ENCODE results near the gene EP400.

EP400 gene, protein sequence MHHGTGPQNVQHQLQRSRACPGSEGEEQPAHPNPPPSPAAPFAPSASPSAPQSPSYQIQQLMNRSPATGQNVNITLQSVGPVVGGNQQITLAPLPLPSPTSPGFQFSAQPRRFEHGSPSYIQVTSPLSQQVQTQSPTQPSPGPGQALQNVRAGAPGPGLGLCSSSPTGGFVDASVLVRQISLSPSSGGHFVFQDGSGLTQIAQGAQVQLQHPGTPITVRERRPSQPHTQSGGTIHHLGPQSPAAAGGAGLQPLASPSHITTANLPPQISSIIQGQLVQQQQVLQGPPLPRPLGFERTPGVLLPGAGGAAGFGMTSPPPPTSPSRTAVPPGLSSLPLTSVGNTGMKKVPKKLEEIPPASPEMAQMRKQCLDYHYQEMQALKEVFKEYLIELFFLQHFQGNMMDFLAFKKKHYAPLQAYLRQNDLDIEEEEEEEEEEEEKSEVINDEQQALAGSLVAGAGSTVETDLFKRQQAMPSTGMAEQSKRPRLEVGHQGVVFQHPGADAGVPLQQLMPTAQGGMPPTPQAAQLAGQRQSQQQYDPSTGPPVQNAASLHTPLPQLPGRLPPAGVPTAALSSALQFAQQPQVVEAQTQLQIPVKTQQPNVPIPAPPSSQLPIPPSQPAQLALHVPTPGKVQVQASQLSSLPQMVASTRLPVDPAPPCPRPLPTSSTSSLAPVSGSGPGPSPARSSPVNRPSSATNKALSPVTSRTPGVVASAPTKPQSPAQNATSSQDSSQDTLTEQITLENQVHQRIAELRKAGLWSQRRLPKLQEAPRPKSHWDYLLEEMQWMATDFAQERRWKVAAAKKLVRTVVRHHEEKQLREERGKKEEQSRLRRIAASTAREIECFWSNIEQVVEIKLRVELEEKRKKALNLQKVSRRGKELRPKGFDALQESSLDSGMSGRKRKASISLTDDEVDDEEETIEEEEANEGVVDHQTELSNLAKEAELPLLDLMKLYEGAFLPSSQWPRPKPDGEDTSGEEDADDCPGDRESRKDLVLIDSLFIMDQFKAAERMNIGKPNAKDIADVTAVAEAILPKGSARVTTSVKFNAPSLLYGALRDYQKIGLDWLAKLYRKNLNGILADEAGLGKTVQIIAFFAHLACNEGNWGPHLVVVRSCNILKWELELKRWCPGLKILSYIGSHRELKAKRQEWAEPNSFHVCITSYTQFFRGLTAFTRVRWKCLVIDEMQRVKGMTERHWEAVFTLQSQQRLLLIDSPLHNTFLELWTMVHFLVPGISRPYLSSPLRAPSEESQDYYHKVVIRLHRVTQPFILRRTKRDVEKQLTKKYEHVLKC (N-terminal part only)

GRCh38 chr12:131949431-131950181 lies at the start of gene EP400:
EP400 (plus strand) TSS chr12:131949942; CDS start chr12:131960620, 10,678 bp downstream.
- peak; percentile 89 to 97 (median 90) for DNase-seq (ENCODE audit: low read depth in 3 of 3)

DNA sequence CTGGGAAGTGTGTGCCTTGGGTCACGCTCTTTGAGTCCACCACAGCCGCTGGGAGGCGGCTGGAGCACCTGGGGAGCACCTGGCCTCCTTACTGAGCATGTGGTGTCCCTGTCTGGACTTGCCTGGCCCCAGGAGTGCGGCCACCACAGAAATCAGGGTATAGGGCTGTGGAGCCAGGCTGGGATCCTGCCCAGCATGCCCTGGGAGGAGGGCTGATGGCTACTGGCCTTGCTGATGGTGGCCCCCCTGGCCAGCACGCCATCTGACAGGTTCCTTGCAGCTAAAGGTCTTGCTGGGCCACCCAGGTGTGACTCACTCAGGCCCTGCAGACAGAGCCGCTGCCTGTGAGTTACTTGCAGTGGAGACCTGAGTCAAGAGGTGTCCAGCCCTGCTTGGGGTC lies 49.3 kb upstream of the EP400 start:
- DNase-seq (ENCODE audit: low read depth in 3 of 3) = no peak

- DNase-seq (ENCODE audit: low read depth in 3 of 3) = no peak
Measured at GRCh38 chr12:131901431-131902331, 48.1 kb upstream of the EP400 start.

- no peak for DNase-seq (ENCODE audit: low read depth in 3 of 3)
Measured at GRCh38 chr12:131902332-131903241, 47.2 kb upstream of the EP400 start.

DNA sequence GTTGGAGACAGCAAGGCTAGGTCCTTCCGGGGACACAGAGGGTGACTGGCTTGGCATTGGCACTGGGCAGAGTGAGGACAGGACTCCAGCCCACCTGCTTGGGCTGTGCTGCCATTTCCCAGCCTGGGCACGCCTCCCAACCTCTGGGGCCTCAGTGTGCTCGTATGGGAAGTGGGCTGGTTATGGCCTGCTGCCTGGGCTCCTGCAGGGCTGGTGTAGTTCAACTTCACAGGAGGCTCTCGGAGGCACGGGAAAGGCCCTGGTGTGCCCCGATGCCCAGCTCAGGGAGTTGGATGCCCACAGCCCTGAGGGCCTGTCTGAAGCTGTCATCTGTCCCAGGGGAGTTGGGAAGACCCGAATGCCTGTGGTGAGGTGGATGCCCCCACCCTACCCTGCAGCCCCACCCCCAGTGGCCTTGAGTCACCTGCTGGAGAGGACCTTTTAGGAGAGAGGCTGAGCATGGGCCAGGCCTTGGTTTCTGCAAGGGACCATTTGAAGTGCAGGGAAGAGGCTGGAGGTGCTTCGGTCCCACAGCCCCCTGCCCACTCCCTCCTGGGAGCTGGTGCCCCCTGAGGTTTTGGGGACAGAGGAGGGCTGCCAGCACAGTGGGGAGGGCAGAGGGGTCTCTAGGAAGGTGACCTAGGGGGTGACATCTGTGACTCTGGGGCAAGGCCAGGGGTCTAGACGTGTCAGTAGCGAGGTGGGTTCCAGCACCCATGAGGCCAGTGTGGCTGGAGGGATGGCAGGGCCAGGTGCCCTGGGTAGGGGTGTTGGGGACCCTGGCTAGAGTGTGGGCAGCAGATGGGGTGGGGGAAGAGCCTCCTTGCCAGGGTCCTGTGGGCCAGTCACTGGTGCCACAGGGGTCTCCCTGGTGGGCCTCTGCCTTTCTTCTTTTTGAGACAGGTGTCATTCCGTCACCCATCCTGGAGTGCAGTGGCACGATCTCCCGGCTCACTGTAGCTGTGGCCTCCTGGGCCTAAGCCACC lies 46.2 kb upstream of the EP400 start:
- DNase-seq (ENCODE audit: low read depth in 3 of 3) = no peak

DNA sequence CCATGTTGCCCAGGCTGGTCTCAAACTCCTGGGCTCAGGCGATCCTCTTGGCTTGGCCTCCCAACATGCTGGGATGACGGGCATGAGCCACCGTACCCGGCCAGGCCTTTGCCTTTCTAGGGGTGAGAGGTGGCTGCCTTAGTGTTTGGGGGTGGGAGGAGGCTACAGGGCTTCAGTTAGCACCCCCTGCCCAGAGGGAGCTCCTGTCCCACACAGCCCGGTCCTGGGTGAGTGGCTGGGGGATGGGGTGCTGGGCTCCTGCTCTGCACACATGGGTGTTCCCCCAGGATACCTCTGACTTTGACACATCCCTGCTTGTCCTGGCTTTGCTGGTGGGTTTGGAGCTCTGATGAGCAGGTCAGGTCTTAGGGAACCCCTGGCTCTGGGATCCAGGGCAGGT lies 45.4 kb upstream of the EP400 start:
- no peak for DNase-seq (ENCODE audit: low read depth in 3 of 3)

DNA sequence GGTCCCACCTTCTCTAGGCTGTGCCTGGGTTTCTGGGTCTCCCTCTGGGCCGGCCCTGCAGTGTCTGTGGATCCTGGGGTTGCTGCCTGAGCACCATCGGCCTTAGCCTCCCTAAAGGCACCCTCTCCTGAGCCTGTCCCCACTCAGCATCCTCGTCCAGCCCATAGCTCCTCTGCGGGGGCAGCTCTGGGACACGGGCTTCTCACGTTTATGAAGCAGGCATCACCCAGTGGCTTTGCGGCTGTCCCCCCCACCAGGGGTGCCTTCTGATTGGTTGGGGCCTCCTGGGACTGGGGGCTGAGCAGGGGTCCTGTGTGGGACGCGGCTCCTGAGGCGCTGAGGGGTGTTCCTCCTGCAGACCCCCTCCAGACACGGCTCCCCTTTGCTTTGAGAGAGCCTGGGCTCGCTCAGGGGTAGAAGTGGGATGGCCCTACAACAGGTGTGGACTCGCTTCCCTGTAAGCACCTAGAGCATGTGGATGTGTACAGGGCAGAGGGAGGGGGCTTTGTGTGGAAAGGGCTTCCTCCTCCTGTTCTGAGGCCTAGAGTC lies 44.6 kb upstream of the EP400 start:
- DNase-seq (ENCODE audit: low read depth in 3 of 3) = no peak

DNA sequence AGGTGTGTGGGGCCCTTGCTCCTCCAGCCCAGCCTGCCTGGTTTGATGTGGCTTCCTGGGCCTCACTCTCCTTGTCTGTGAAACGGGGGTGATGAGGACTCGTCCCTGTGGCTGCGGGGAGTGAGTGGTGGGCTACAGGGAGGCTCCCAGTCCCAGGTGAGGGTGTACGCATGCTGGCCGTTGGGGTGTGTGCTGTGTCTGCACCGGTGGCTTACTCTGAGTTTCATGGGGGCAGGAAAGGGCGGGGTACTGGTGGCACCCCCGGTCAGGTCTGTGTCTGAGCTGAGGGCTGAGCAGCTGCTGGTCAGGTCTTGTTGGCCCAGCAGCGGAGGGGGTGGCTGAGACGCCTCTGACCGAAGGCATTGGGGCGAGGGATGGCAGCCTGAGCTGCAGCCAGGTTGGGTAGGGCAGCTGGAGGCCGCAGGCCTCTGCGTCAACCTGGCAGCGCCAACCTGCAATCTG lies 44.1 kb upstream of the EP400 start:
- no peak for DNase-seq (ENCODE audit: low read depth in 3 of 3)

- DNase-seq (ENCODE audit: low read depth in 3 of 3) = no peak
Measured at GRCh38 chr12:131907379-131908091, 42.2 kb upstream of the EP400 start.

GRCh38 chr12:131908092-131909080 lies 41.4 kb upstream of the EP400 start:
- no peak for DNase-seq (ENCODE audit: low read depth in 3 of 3)

DNA sequence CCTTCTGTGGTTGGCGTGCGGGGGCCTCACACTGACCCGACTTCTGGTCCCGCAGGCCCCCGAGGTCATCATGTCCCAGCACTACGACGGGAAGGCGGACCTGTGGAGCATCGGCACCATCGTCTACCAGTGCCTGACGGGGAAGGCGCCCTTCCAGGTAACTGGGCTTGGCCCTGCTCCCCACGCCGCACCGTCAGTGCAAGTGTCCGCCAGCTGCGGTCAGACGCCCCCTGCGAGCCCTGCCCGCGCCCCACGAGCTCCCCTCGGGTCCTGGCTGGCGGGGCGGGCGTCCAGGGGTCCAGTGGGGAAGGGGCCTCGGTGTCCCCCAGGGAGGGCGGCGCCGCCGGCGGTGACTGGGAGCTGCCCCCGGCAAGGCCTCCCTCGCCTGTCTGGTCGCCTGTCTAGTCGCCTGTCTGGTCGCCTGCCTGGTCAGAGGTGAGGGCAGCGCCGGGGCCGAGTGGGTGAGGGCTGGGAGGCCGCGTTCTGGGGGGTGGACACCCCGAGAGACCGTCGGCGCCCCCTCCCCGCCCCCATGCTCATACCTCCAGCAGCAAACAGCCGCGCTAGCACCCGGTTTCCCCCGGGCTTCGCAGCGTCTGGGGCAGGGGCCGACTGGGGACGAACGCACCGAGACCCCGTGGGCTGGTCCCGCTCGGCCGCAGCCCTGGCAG lies 40.5 kb upstream of the EP400 start:
- DNase-seq (ENCODE audit: low read depth in 3 of 3) = no peak

- DNase-seq (ENCODE audit: low read depth in 3 of 3) = no peak
Measured at GRCh38 chr12:131909752-131910219, 40.0 kb upstream of the EP400 start.

- DNase-seq (ENCODE audit: low read depth in 3 of 3) = no peak
Measured at GRCh38 chr12:131910302-131911027, 39.3 kb upstream of the EP400 start.

- no peak for DNase-seq (ENCODE audit: low read depth in 3 of 3)
Measured at GRCh38 chr12:131911028-131911650, 38.6 kb upstream of the EP400 start.

Data from stimulated activated CD4-positive, alpha-beta T cell treated with anti-CD3 and anti-CD28 coated beads, TNF-alpha, amount 100 ng/mL, for 48 hours (primary cell).